Measurements from ENCODE around the gene ANKRD22. TPM values are rescaled to one million over a fixed set of nuclear protein-coding genes. Genes with fewer than 3 reads are reported as not detected.

ANKRD22 gene
- polyA plus RNA-seq, 3 donors = 0.17 to 0.36 TPM; not detected in 1

GRCh38 chr10:88810196-88810961 lies 41.3 kb downstream of the ANKRD22 start:
- peak in 9 of 11 donors; percentile 8 to 40 (median 32) for DNase-seq (ENCODE audit: extremely low read depth in 1 of 11, low read depth in 9 of 11, low spot score in 4 of 11)

GRCh38 chr10:88809621-88810020 lies 42.0 kb downstream of the ANKRD22 start:
- no peak for DNase-seq (ENCODE audit: extremely low read depth in 1 of 11, low read depth in 9 of 11, low spot score in 4 of 11)

GRCh38 chr10:88805924-88806323 lies 45.7 kb downstream of the ANKRD22 start:
- no peak for DNase-seq (ENCODE audit: extremely low read depth in 1 of 11, low read depth in 9 of 11, low spot score in 4 of 11)

- DNase-seq (ENCODE audit: extremely low read depth in 1 of 11, low read depth in 9 of 11, low spot score in 4 of 11) = no peak
Observed at GRCh38 chr10:88805361-88805760, 46.3 kb downstream of the ANKRD22 start.

- no peak for DNase-seq (ENCODE audit: extremely low read depth in 1 of 11, low read depth in 9 of 11, low spot score in 4 of 11)
Observed at GRCh38 chr10:88804083-88804812, 47.4 kb downstream of the ANKRD22 start.

GRCh38 chr10:88803641-88804040 lies 48.0 kb downstream of the ANKRD22 start:
- no peak for DNase-seq (ENCODE audit: extremely low read depth in 1 of 11, low read depth in 9 of 11, low spot score in 4 of 11)

- DNase-seq (ENCODE audit: extremely low read depth in 1 of 11, low read depth in 9 of 11, low spot score in 4 of 11) = no peak
Observed at GRCh38 chr10:88802523-88803285, 48.9 kb downstream of the ANKRD22 start, which contains the start of gene LIPM. LIPM (plus strand) TSS chr10:88802730; CDS start chr10:88802897, 167 bp downstream.

GRCh38 chr10:88800152-88801125 lies 51.2 kb downstream of the ANKRD22 start:
- DNase-seq (ENCODE audit: extremely low read depth in 1 of 11, low read depth in 9 of 11, low spot score in 4 of 11) = no peak

GRCh38 chr10:88794731-88795130 lies 56.9 kb downstream of the ANKRD22 start:
- no peak for DNase-seq (ENCODE audit: extremely low read depth in 1 of 11, low read depth in 9 of 11, low spot score in 4 of 11)

GRCh38 chr10:88793712-88794299 lies 57.8 kb downstream of the ANKRD22 start:
- no peak for DNase-seq (ENCODE audit: extremely low read depth in 1 of 11, low read depth in 9 of 11, low spot score in 4 of 11)

GRCh38 chr10:88792661-88793060 lies 59.0 kb downstream of the ANKRD22 start:
- no peak for DNase-seq (ENCODE audit: extremely low read depth in 1 of 11, low read depth in 9 of 11, low spot score in 4 of 11)

- no peak for DNase-seq (ENCODE audit: extremely low read depth in 1 of 11, low read depth in 9 of 11, low spot score in 4 of 11)
Observed at GRCh38 chr10:88791924-88792323, 59.7 kb downstream of the ANKRD22 start.

GRCh38 chr10:88788924-88789323 lies 62.7 kb downstream of the ANKRD22 start:
- no peak for DNase-seq (ENCODE audit: extremely low read depth in 1 of 11, low read depth in 9 of 11, low spot score in 4 of 11)

GRCh38 chr10:88787463-88787862 lies 64.2 kb downstream of the ANKRD22 start:
- DNase-seq (ENCODE audit: extremely low read depth in 1 of 11, low read depth in 9 of 11, low spot score in 4 of 11) = no peak

GRCh38 chr10:88786032-88786770 lies 65.4 kb downstream of the ANKRD22 start:
- DNase-seq (ENCODE audit: extremely low read depth in 1 of 11, low read depth in 9 of 11, low spot score in 4 of 11) = no peak

- no peak for DNase-seq (ENCODE audit: extremely low read depth in 1 of 11, low read depth in 9 of 11, low spot score in 4 of 11)
Observed at GRCh38 chr10:88783724-88784123, 67.9 kb downstream of the ANKRD22 start.

GRCh38 chr10:88782222-88782621 lies 69.4 kb downstream of the ANKRD22 start:
- no peak for DNase-seq (ENCODE audit: extremely low read depth in 1 of 11, low read depth in 9 of 11, low spot score in 4 of 11)

- DNase-seq (ENCODE audit: extremely low read depth in 1 of 11, low read depth in 9 of 11, low spot score in 4 of 11) = no peak
Observed at GRCh38 chr10:88781206-88781605, 70.4 kb downstream of the ANKRD22 start.
